GM12874 (cell line): ENCODE data around the gene CEACAM6.

Experiments used
- CTCF ChIP-seq: IDR thresholded peaks from 2 replicates; pipeline ENCODE4 v1.5.1; 2011; ENCODE audit warnings: low read depth, mild to moderate bottlenecking, control low read depth, low read length, moderate library complexity; ENCODE audit not compliant: insufficient read depth

Gene CEACAM6

GRCh38 chr19:41755328-41755913 lies at the start of gene CEACAM6:
Gene CEACAM6 (plus strand): TSS chr19:41755530. CDS start chr19:41755639, 109 bp downstream.
- no peak for TF ChIP-seq CTCF

- TF ChIP-seq CTCF, result peak; percentile 88
Measured at GRCh38 chr19:41706741-41707501, 48.4 kb upstream of the CEACAM6 start.

GRCh38 chr19:41707502-41707812 lies 47.9 kb upstream of the CEACAM6 start:
- no peak for TF ChIP-seq CTCF

GRCh38 chr19:41707871-41708371 lies 47.4 kb upstream of the CEACAM6 start:
- TF ChIP-seq CTCF, result no peak

GRCh38 chr19:41708481-41708880 lies 46.8 kb upstream of the CEACAM6 start, which contains the start of gene CEACAM5:
Gene CEACAM5 (plus strand): TSS chr19:41708626. CDS start chr19:41708732, 106 bp downstream.
- no peak for TF ChIP-seq CTCF

- TF ChIP-seq CTCF, result no peak
Measured at GRCh38 chr19:41709951-41710645, 45.2 kb upstream of the CEACAM6 start.
